Measurements from ENCODE around the gene NOL9. TPM values are rescaled to one million over a fixed set of nuclear protein-coding genes. Genes with fewer than 3 reads are reported as not detected.

NOL9 gene
- total and polyA plus RNA-seq, 2 of the 13 experiments (the other 11 are each of a cell fraction or from before 2014, with no cell fraction given): 18.0 to 24.7 TPM

DNA sequence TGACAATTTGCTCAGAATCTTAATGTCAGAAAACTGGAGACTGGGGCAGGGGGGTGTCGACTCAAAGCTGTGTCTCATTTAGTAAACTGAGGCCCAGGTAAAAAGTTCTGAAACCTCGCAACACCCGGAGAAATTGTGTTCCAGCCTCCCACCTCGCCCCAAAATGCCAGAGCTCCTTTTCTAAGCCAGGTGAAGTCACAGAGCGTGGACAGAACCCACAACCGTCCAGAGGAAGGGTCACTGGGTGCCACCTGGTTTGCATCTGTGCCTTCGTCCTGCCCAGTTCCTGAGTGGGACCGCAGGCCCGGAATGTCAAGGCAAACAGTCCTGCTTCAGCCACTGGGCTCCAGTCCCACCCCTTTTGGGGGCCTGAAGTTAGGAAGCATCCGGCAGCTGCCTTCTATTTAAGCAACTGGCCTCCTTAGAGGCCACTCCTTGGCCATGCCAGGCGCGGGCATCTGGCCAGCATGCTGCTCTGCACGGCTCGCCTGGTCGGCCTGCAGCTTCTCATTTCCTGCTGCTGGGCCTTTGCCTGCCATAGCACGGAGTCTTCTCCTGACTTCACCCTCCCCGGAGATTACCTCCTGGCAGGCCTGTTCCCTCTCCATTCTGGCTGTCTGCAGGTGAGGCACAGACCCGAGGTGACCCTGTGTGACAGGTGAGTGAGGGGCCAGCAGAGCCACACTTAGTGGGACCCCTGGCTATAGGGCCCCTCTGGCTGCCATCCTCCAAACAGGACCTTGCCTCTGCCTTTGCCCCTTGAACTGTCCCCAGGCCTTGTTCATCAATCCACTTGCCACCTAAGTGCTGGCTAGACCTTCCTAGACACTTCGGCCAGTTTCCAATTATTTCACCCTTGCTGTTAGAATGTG, 830 bp upstream of the NOL9 start, which contains the start of gene TAS1R1 (continued):
- TF ChIP-seq, protein P1, sequence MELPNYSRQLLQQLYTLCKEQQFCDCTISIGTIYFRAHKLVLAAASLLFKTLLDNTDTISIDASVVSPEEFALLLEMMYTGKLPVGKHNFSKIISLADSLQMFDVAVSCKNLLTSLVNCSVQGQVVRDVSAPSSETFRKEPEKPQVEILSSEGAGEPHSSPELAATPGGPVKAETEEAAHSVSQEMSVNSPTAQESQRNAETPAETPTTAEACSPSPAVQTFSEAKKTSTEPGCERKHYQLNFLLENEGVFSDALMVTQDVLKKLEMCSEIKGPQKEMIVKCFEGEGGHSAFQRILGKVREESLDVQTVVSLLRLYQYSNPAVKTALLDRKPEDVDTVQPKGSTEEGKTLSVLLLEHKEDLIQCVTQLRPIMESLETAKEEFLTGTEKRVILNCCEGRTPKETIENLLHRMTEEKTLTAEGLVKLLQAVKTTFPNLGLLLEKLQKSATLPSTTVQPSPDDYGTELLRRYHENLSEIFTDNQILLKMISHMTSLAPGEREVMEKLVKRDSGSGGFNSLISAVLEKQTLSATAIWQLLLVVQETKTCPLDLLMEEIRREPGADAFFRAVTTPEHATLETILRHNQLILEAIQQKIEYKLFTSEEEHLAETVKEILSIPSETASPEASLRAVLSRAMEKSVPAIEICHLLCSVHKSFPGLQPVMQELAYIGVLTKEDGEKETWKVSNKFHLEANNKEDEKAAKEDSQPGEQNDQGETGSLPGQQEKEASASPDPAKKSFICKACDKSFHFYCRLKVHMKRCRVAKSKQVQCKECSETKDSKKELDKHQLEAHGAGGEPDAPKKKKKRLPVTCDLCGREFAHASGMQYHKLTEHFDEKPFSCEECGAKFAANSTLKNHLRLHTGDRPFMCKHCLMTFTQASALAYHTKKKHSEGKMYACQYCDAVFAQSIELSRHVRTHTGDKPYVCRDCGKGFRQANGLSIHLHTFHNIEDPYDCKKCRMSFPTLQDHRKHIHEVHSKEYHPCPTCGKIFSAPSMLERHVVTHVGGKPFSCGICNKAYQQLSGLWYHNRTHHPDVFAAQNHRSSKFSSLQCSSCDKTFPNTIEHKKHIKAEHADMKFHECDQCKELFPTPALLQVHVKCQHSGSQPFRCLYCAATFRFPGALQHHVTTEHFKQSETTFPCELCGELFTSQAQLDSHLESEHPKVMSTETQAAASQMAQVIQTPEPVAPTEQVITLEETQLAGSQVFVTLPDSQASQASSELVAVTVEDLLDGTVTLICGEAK (IDR thresholded peaks at IDR 0.05): no peak
- TF ChIP-seq, protein P1 (CRISPR knock-in tag; IDR thresholded peaks at IDR 0.05): no peak
- no peak for TF ChIP-seq HHEX (CRISPR knock-in tag; IDR thresholded peaks at IDR 0.05)
- TF ChIP-seq, protein P2, sequence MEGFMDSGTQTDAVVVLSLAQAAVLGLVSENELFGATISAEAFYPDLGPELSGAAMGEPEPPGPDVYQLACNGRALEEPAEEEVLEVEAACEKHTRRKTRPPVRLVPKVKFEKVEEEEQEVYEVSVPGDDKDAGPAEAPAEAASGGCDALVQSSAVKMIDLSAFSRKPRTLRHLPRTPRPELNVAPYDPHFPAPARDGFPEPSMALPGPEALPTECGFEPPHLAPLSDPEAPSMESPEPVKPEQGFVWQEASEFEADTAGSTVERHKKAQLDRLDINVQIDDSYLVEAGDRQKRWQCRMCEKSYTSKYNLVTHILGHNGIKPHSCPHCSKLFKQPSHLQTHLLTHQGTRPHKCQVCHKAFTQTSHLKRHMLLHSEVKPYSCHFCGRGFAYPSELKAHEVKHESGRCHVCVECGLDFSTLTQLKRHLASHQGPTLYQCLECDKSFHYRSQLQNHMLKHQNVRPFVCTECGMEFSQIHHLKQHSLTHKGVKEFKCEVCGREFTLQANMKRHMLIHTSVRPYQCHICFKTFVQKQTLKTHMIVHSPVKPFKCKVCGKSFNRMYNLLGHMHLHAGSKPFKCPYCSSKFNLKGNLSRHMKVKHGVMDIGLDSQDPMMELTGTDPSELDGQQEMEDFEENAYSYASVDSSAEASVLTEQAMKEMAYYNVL (CRISPR knock-in tag; IDR thresholded peaks at IDR 0.05; ENCODE audit: borderline replicate concordance): no peak
- TF ChIP-seq MEIS1 (CRISPR knock-in tag; IDR thresholded peaks at IDR 0.05; ENCODE audit: borderline replicate concordance): no peak
- TF ChIP-seq FOXM1 (CRISPR knock-in tag; IDR thresholded peaks at IDR 0.05): no peak
- no peak for TF ChIP-seq RELA (CRISPR knock-in tag; IDR thresholded peaks at IDR 0.05)
- TF ChIP-seq, protein P3, sequence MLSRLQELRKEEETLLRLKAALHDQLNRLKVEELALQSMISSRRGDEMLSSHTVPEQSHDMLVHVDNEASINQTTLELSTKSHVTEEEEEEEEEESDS (CRISPR knock-in tag; IDR thresholded peaks at IDR 0.05; ENCODE audit: borderline replicate concordance): no peak
- no peak for TF ChIP-seq HNRNPUL1 (IDR thresholded peaks at IDR 0.05; ENCODE audit: low read depth, low read length)
- no peak for TF ChIP-seq KLF13 (CRISPR knock-in tag; IDR thresholded peaks at IDR 0.05)
- TF ChIP-seq PCBP2 (optimal IDR thresholded peaks at IDR 0.05; ENCODE audit: low read depth, low read length, poor library complexity, severe bottlenecking): no peak
- no peak; the same call in 1 of the 2 replicates for TF ChIP-seq ZNF773 (CRISPR knock-in tag; IDR thresholded peaks at IDR 0.05; ENCODE audit: borderline replicate concordance)
- no peak for TF ChIP-seq SCMH1 (CRISPR knock-in tag; IDR thresholded peaks at IDR 0.05; ENCODE audit: borderline replicate concordance)
- TF ChIP-seq, protein P4, sequence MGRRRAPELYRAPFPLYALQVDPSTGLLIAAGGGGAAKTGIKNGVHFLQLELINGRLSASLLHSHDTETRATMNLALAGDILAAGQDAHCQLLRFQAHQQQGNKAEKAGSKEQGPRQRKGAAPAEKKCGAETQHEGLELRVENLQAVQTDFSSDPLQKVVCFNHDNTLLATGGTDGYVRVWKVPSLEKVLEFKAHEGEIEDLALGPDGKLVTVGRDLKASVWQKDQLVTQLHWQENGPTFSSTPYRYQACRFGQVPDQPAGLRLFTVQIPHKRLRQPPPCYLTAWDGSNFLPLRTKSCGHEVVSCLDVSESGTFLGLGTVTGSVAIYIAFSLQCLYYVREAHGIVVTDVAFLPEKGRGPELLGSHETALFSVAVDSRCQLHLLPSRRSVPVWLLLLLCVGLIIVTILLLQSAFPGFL (CRISPR knock-in tag; IDR thresholded peaks at IDR 0.05): no peak
- no peak for TF ChIP-seq ZNF652 (CRISPR knock-in tag; IDR thresholded peaks at IDR 0.05; ENCODE audit: borderline replicate concordance, low read depth)
